Ishikawa (cell line): ENCODE data around the gene GTF2A1.

Experiments
- CREB1 ChIP-seq: IDR thresholded peaks from 2 replicates; pipeline ENCODE4 v1.6.1; 2012; ENCODE audit warnings: low read depth
- EGR1 ChIP-seq: IDR thresholded peaks from 2 replicates; pipeline ENCODE4 v1.6.1; 2012
- EP300 ChIP-seq: IDR thresholded peaks from 2 replicates; pipeline ENCODE4 v1.6.1; 2012; ENCODE audit warnings: borderline replicate concordance
- FOXM1 ChIP-seq: IDR thresholded peaks from 2 replicates; pipeline ENCODE4 v1.6.1; 2012; ENCODE audit warnings: low read depth, borderline replicate concordance
- MAX ChIP-seq: IDR thresholded peaks from 2 replicates; pipeline ENCODE4 v1.6.1; 2012
- NFIC ChIP-seq: IDR thresholded peaks from 2 replicates; pipeline ENCODE4 v1.6.1; 2012
- RAD21 ChIP-seq: IDR thresholded peaks from 2 replicates; pipeline ENCODE4 v1.6.1; 2012; ENCODE audit warnings: low read depth
- TAF1 ChIP-seq: IDR thresholded peaks from 2 replicates; pipeline ENCODE4 v1.6.1; 2012; ENCODE audit warnings: low read depth, mild to moderate bottlenecking
- TCF12 ChIP-seq: IDR thresholded peaks from 2 replicates; pipeline ENCODE4 v1.6.1; 2012; ENCODE audit warnings: low read depth
- TEAD4 ChIP-seq: IDR thresholded peaks from 2 replicates; pipeline ENCODE4 v1.6.1; 2012
- USF1 ChIP-seq: IDR thresholded peaks from 2 replicates; pipeline ENCODE4 v1.6.1; 2012
- YY1 ChIP-seq: IDR thresholded peaks from 2 replicates; pipeline ENCODE4 v1.6.1; 2012; ENCODE audit warnings: low read depth
- ZBTB7A ChIP-seq: IDR thresholded peaks from 2 replicates; pipeline ENCODE4 v1.6.1; 2012; ENCODE audit warnings: low read depth
- TF ChIP-seq, protein P1 (sequence below): IDR thresholded peaks from 2 replicates; pipeline ENCODE4 v1.6.1; 2012; ENCODE audit warnings: low read depth, mild to moderate bottlenecking

GRCh38 chr14:81264671-81265070, 43.9 kb upstream of the GTF2A1 start:
- no peak for TF ChIP-seq TEAD4
- TF ChIP-seq RAD21 = no peak
- no peak for TF ChIP-seq TAF1
- no peak for TF ChIP-seq EP300
- TF ChIP-seq FOXM1 = no peak
- TF ChIP-seq CREB1 = no peak
- TF ChIP-seq TCF12 = no peak
- TF ChIP-seq MAX = no peak
- no peak for TF ChIP-seq YY1
- no peak for TF ChIP-seq EGR1
- TF ChIP-seq, protein P1, sequence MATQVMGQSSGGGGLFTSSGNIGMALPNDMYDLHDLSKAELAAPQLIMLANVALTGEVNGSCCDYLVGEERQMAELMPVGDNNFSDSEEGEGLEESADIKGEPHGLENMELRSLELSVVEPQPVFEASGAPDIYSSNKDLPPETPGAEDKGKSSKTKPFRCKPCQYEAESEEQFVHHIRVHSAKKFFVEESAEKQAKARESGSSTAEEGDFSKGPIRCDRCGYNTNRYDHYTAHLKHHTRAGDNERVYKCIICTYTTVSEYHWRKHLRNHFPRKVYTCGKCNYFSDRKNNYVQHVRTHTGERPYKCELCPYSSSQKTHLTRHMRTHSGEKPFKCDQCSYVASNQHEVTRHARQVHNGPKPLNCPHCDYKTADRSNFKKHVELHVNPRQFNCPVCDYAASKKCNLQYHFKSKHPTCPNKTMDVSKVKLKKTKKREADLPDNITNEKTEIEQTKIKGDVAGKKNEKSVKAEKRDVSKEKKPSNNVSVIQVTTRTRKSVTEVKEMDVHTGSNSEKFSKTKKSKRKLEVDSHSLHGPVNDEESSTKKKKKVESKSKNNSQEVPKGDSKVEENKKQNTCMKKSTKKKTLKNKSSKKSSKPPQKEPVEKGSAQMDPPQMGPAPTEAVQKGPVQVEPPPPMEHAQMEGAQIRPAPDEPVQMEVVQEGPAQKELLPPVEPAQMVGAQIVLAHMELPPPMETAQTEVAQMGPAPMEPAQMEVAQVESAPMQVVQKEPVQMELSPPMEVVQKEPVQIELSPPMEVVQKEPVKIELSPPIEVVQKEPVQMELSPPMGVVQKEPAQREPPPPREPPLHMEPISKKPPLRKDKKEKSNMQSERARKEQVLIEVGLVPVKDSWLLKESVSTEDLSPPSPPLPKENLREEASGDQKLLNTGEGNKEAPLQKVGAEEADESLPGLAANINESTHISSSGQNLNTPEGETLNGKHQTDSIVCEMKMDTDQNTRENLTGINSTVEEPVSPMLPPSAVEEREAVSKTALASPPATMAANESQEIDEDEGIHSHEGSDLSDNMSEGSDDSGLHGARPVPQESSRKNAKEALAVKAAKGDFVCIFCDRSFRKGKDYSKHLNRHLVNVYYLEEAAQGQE = no peak
- no peak for TF ChIP-seq ZBTB7A
- no peak for TF ChIP-seq USF1
- TF ChIP-seq NFIC = no peak
